ENCODE measurements around the gene PPP2R3A.
A peak's percentile ranks its signal among the peaks of the same experiment; 100 is the strongest.

The PPP2R3A gene

DNA sequence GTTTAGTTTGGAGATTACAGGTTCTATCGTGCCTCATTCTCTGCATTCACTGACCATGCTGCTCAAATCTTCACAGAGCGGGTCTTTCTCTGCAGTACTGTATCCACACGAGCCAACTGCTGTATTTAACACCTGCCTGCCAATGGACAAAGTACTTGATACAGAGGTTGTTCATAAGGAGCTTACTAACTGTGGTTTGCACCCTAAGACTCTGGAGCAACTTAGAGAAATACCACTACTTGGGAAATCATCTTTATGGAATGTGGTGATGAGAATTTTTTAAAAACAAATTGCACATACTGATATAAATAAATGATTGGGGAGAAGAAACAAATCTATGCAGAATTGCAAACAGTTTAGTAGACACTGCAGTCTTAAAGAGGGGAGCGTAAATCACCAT is 90.0 kb downstream of the PPP2R3A start:
- TF ChIP-seq, protein P1, sequence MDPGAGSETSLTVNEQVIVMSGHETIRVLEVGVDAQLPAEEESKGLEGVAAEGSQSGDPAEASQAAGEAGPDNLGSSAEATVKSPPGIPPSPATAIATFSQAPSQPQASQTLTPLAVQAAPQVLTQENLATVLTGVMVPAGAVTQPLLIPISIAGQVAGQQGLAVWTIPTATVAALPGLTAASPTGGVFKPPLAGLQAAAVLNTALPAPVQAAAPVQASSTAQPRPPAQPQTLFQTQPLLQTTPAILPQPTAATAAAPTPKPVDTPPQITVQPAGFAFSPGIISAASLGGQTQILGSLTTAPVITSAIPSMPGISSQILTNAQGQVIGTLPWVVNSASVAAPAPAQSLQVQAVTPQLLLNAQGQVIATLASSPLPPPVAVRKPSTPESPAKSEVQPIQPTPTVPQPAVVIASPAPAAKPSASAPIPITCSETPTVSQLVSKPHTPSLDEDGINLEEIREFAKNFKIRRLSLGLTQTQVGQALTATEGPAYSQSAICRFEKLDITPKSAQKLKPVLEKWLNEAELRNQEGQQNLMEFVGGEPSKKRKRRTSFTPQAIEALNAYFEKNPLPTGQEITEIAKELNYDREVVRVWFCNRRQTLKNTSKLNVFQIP (CRISPR knock-in tag; IDR thresholded peaks at IDR 0.05; ENCODE audit: borderline replicate concordance, low read depth) = no peak
- no peak for TF ChIP-seq ZNF70 (CRISPR knock-in tag; IDR thresholded peaks at IDR 0.05)
- no peak for TF ChIP-seq ISL1 (CRISPR knock-in tag; IDR thresholded peaks at IDR 0.05)
- TF ChIP-seq OSR1 (CRISPR knock-in tag; IDR thresholded peaks at IDR 0.05) = no peak
- TF ChIP-seq ARNTL (CRISPR knock-in tag; IDR thresholded peaks at IDR 0.05; ENCODE audit: borderline replicate concordance, low read depth) = no peak
- no peak for TF ChIP-seq ESRRG (CRISPR knock-in tag; IDR thresholded peaks at IDR 0.05)
- TF ChIP-seq, protein P2, sequence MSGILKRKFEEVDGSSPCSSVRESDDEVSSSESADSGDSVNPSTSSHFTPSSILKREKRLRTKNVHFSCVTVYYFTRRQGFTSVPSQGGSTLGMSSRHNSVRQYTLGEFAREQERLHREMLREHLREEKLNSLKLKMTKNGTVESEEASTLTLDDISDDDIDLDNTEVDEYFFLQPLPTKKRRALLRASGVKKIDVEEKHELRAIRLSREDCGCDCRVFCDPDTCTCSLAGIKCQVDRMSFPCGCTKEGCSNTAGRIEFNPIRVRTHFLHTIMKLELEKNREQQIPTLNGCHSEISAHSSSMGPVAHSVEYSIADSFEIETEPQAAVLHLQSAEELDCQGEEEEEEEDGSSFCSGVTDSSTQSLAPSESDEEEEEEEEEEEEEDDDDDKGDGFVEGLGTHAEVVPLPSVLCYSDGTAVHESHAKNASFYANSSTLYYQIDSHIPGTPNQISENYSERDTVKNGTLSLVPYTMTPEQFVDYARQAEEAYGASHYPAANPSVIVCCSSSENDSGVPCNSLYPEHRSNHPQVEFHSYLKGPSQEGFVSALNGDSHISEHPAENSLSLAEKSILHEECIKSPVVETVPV (CRISPR knock-in tag; IDR thresholded peaks at IDR 0.05) = no peak
- TF ChIP-seq TCF4 (CRISPR knock-in tag; IDR thresholded peaks at IDR 0.05; ENCODE audit: borderline replicate concordance) = no peak
- TF ChIP-seq, protein P3, sequence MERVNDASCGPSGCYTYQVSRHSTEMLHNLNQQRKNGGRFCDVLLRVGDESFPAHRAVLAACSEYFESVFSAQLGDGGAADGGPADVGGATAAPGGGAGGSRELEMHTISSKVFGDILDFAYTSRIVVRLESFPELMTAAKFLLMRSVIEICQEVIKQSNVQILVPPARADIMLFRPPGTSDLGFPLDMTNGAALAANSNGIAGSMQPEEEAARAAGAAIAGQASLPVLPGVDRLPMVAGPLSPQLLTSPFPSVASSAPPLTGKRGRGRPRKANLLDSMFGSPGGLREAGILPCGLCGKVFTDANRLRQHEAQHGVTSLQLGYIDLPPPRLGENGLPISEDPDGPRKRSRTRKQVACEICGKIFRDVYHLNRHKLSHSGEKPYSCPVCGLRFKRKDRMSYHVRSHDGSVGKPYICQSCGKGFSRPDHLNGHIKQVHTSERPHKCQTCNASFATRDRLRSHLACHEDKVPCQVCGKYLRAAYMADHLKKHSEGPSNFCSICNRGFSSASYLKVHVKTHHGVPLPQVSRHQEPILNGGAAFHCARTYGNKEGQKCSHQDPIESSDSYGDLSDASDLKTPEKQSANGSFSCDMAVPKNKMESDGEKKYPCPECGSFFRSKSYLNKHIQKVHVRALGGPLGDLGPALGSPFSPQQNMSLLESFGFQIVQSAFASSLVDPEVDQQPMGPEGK (CRISPR knock-in tag; IDR thresholded peaks at IDR 0.05; ENCODE audit: borderline replicate concordance) = no peak
- no peak for TF ChIP-seq GLIS3 (CRISPR knock-in tag; IDR thresholded peaks at IDR 0.05)
- TF ChIP-seq PPARA (CRISPR knock-in tag; IDR thresholded peaks at IDR 0.05; ENCODE audit: borderline replicate concordance) = no peak
- TF ChIP-seq ZFP3 (CRISPR knock-in tag; IDR thresholded peaks at IDR 0.05) = no peak
- no peak for ATAC-seq

DNA sequence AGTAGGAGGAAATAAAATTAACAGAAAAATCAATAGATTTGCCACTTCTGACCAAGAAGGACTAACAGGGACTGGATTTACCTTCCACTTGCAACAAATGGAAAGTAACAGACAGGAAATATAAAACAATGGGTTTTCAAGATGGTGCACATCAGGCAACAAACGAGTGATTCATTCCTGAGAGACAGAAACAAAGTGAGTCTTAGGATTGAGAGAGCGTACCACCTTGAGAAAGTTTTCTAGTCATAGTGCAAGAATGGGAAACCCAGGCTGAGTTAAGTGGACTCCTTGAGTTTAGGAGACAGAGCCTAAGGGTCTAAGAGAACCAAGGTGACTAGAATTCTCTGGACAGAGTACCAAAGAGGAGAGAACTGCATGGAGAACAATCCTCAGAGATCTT is 101.7 kb downstream of the PPP2R3A start:
- TF ChIP-seq ZFP30 (CRISPR knock-in tag; IDR thresholded peaks at IDR 0.05) = no peak
- TF ChIP-seq GLIS3 (CRISPR knock-in tag; IDR thresholded peaks at IDR 0.05) = no peak
- TF ChIP-seq SNAI2 (CRISPR knock-in tag; IDR thresholded peaks at IDR 0.05) = no peak
- no peak for TF ChIP-seq CSDC2 (CRISPR knock-in tag; IDR thresholded peaks at IDR 0.05)
- TF ChIP-seq, protein P1 (CRISPR knock-in tag; IDR thresholded peaks at IDR 0.05; ENCODE audit: borderline replicate concordance, low read depth) = no peak
- TF ChIP-seq, protein P2 (CRISPR knock-in tag; IDR thresholded peaks at IDR 0.05) = no peak
- no peak for TF ChIP-seq PPARA (CRISPR knock-in tag; IDR thresholded peaks at IDR 0.05; ENCODE audit: borderline replicate concordance)
- no peak for ATAC-seq

DNA sequence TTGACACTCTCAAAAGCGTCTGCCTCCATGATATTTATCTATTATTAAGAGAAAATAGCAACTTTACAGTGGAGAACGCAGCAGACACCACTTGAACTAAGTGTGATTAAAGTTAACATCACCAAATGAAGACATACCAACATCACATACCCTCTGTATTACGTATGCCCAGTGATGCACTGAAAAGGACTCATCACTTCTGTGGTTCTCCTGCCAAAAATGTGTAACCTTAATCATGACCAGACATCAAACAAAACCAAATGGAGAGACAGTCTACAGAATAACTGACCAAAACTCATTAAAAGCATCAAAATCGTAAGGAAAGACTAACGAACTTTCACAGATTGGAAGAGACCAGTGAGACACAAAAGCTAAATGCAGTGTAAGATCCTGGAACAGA is 103.2 kb downstream of the PPP2R3A start:
- peak; percentile 83 for ATAC-seq
- TF ChIP-seq TOX (CRISPR knock-in tag; IDR thresholded peaks at IDR 0.05; ENCODE audit: borderline replicate concordance) (no peak), BACH2 (CRISPR knock-in tag; IDR thresholded peaks at IDR 0.05; ENCODE audit: borderline replicate concordance) (no peak), TCF4 (CRISPR knock-in tag; IDR thresholded peaks at IDR 0.05; ENCODE audit: borderline replicate concordance) (no peak), ZFP3 (CRISPR knock-in tag; IDR thresholded peaks at IDR 0.05) (no peak), RARB (CRISPR knock-in tag; IDR thresholded peaks at IDR 0.05) (no peak), ISL1 (CRISPR knock-in tag; IDR thresholded peaks at IDR 0.05) (no peak), CSDC2 (CRISPR knock-in tag; IDR thresholded peaks at IDR 0.05) (no peak), ZNF8 (CRISPR knock-in tag; IDR thresholded peaks at IDR 0.05) (no peak), ZNF565 (CRISPR knock-in tag; conservative IDR thresholded peaks at IDR 0.05; ENCODE audit: low read depth) (no peak), PPARA (CRISPR knock-in tag; IDR thresholded peaks at IDR 0.05; ENCODE audit: borderline replicate concordance) (no peak), ZC3H10 (CRISPR knock-in tag; IDR thresholded peaks at IDR 0.05) (no peak), ZFP30 (CRISPR knock-in tag; IDR thresholded peaks at IDR 0.05) (no peak), ZNF70 (CRISPR knock-in tag; IDR thresholded peaks at IDR 0.05) (no peak), OSR1 (CRISPR knock-in tag; IDR thresholded peaks at IDR 0.05) (no peak), GLIS3 (CRISPR knock-in tag; IDR thresholded peaks at IDR 0.05) (no peak), ARNTL (CRISPR knock-in tag; IDR thresholded peaks at IDR 0.05; ENCODE audit: borderline replicate concordance, low read depth) (no peak)
- TF ChIP-seq, protein P4, sequence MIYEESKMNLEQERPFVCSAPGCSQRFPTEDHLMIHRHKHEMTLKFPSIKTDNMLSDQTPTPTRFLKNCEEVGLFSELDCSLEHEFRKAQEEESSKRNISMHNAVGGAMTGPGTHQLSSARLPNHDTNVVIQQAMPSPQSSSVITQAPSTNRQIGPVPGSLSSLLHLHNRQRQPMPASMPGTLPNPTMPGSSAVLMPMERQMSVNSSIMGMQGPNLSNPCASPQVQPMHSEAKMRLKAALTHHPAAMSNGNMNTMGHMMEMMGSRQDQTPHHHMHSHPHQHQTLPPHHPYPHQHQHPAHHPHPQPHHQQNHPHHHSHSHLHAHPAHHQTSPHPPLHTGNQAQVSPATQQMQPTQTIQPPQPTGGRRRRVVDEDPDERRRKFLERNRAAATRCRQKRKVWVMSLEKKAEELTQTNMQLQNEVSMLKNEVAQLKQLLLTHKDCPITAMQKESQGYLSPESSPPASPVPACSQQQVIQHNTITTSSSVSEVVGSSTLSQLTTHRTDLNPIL (CRISPR knock-in tag; IDR thresholded peaks at IDR 0.05; ENCODE audit: low read depth) = no peak
- TF ChIP-seq, protein P3 (CRISPR knock-in tag; IDR thresholded peaks at IDR 0.05; ENCODE audit: borderline replicate concordance) = no peak
- TF ChIP-seq, protein P5, sequence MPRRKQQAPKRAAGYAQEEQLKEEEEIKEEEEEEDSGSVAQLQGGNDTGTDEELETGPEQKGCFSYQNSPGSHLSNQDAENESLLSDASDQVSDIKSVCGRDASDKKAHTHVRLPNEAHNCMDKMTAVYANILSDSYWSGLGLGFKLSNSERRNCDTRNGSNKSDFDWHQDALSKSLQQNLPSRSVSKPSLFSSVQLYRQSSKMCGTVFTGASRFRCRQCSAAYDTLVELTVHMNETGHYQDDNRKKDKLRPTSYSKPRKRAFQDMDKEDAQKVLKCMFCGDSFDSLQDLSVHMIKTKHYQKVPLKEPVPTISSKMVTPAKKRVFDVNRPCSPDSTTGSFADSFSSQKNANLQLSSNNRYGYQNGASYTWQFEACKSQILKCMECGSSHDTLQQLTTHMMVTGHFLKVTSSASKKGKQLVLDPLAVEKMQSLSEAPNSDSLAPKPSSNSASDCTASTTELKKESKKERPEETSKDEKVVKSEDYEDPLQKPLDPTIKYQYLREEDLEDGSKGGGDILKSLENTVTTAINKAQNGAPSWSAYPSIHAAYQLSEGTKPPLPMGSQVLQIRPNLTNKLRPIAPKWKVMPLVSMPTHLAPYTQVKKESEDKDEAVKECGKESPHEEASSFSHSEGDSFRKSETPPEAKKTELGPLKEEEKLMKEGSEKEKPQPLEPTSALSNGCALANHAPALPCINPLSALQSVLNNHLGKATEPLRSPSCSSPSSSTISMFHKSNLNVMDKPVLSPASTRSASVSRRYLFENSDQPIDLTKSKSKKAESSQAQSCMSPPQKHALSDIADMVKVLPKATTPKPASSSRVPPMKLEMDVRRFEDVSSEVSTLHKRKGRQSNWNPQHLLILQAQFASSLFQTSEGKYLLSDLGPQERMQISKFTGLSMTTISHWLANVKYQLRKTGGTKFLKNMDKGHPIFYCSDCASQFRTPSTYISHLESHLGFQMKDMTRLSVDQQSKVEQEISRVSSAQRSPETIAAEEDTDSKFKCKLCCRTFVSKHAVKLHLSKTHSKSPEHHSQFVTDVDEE (CRISPR knock-in tag; IDR thresholded peaks at IDR 0.05) = no peak

Measured in SK-N-SH treated with all-trans-retinoic acid at 6 μM for 48 hours (cell line).